ENCODE data around the gene CRLF1.
A peak's percentile ranks its signal among the peaks of the same experiment; 100 is the strongest.

CRLF1 gene

GRCh38 chr19:18557411-18558201, 49.0 kb downstream of the CRLF1 start, which contains the start of gene KXD1:
KXD1 (plus strand) TSS chr19:18557870; CDS start chr19:18562057, 4,187 bp downstream.
- peak; percentile 99 for DNase-seq (ENCODE audit: low spot score)

GRCh38 chr19:18551631-18552030, 55.0 kb downstream of the CRLF1 start:
- DNase-seq (ENCODE audit: low spot score) = no peak

- peak; percentile 87 for DNase-seq (ENCODE audit: low spot score)
Measured at GRCh38 chr19:18543814-18544475, 62.7 kb downstream of the CRLF1 start.
